Measurements from ENCODE around the gene ERFE.

- TF ChIP-seq, protein P1, sequence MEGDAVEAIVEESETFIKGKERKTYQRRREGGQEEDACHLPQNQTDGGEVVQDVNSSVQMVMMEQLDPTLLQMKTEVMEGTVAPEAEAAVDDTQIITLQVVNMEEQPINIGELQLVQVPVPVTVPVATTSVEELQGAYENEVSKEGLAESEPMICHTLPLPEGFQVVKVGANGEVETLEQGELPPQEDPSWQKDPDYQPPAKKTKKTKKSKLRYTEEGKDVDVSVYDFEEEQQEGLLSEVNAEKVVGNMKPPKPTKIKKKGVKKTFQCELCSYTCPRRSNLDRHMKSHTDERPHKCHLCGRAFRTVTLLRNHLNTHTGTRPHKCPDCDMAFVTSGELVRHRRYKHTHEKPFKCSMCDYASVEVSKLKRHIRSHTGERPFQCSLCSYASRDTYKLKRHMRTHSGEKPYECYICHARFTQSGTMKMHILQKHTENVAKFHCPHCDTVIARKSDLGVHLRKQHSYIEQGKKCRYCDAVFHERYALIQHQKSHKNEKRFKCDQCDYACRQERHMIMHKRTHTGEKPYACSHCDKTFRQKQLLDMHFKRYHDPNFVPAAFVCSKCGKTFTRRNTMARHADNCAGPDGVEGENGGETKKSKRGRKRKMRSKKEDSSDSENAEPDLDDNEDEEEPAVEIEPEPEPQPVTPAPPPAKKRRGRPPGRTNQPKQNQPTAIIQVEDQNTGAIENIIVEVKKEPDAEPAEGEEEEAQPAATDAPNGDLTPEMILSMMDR (IDR thresholded peaks at IDR 0.05) = no peak
- TF ChIP-seq EZH2 (IDR thresholded peaks at IDR 0.05) (no peak), EZH2phosphoT487 (IDR thresholded peaks at IDR 0.05) (no peak)
Observed at GRCh38 chr2:238176613-238177012, 17.8 kb downstream of the ERFE start.
